ENCODE data around the gene TM9SF2.

GRCh38 chr13:99473515-99473914, 27.8 kb upstream of the TM9SF2 start:
- TF ChIP-seq CTCF (IDR thresholded peaks at IDR 0.05; ENCODE audit: insufficient read depth, low read depth, low read length), result no peak
- no peak for TF ChIP-seq EZH2 (IDR thresholded peaks at IDR 0.05; ENCODE audit: insufficient read depth, low read length)

Measured in astrocyte (in vitro differentiated cells and primary cell).